HCT116 (cell line): ENCODE data around the gene IMPA2. TPM values are rescaled to one million over a fixed set of nuclear protein-coding genes. Genes with fewer than 3 reads are reported as not detected.

ENCODE experiments used
- ATAC-seq: fragments of 200-7000 bp; cut with Tn5 transposase; 2 replicates; pipeline ENCODE4 v1.9.1; 2020; ENCODE audit warnings: mild to moderate bottlenecking, moderate library complexity
- BruUV-seq: library from RNA; stranded (reverse); fragments of 400-500 nt; replicated peaks from 2 replicates; lab custom pipeline; 2021; lab: Mats Ljungman, UMichigan
- CTCF ChIA-PET: fragments of 300-600 bp; sonication (Branson Sonifier 250); formaldehyde crosslinking; loops from one replicate; lab custom pipeline; 2021; ENCODE audit warnings: antibody characterized with exemption; lab: Charles Lee
- POLR2A ChIA-PET: fragments of 300-600, 350-600 bp; sonication (Branson Sonifier 250); formaldehyde crosslinking; loops from one replicate; lab custom pipeline; 2021; ENCODE audit warnings: antibody characterized with exemption; lab: Charles Lee
- RAD21 ChIA-PET, 2 experiments: fragments of 300-600 bp; sonication (Branson Sonifier 250); formaldehyde crosslinking; loops; one replicate each; lab custom pipeline; 2023; ENCODE audit warnings: low total read pairs in 2 of 2; ENCODE audit not compliant: uncharacterized antibody in 2 of 2, unreplicated experiment in 2 of 2, low non-redundant PET in 1 of 2; lab: Charles Lee
- DNase-seq: peaks from one replicate; pipeline ENCODE4 v3.0.0-alpha.2; 2010; ENCODE audit warnings: low read depth, low spot score
- H2AFZ ChIP-seq: fragments of 200-600 bp; shearing (Covaris generic), sonication (generic); 2 replicates; pipeline ENCODE4 v1.6.1; 2017; ENCODE audit warnings: low read depth, mixed run types, mixed read lengths, antibody characterized with exemption, low read length; ENCODE audit not compliant: poor library complexity, severe bottlenecking
- H3K27ac ChIP-seq: 2 replicates; pipeline ENCODE4 v1.5.1; 2012; ENCODE audit warnings: low read depth, low read length
- H3K27me3 ChIP-seq: fragments of 200-600 bp; sonication (generic); 2 replicates; pipeline ENCODE4 v1.6.1; 2016; ENCODE audit warnings: mixed run types, low read length, mixed read lengths; ENCODE audit not compliant: insufficient read depth
- H3K36me3 ChIP-seq, 2 experiments: fragments of 200-500 bp in 1 of 2; fragments of 200-600 bp in 1 of 2; sonication (Bioruptor generic) in 1 of 2; sonication (generic) in 1 of 2; 2 replicates each; pipeline versions ENCODE4 v1.5.1 to v1.6.1; 2014 to 2016; ENCODE audit warnings: low read length in 2 of 2, inconsistent platforms in 1 of 2, mixed read lengths in 1 of 2, mixed run types in 1 of 2; ENCODE audit not compliant: insufficient read depth in 2 of 2, control insufficient read depth in 1 of 2
- H3K4me1 ChIP-seq, 2 experiments: fragments of 200-600 bp in 1 of 2; sonication (generic) in 1 of 2; 2 replicates each; pipeline versions ENCODE4 v1.5.1 to v1.6.1; 2012 to 2017; ENCODE audit warnings: low read length in 2 of 2, inconsistent platforms in 1 of 2, mild to moderate bottlenecking in 1 of 2, mixed read lengths in 1 of 2, mixed run types in 1 of 2, moderate library complexity in 1 of 2; ENCODE audit not compliant: insufficient read depth in 2 of 2, control insufficient read depth in 1 of 2
- H3K4me2 ChIP-seq: fragments of 200-600 bp; sonication (generic); 2 replicates; pipeline ENCODE4 v1.6.1; 2017; ENCODE audit warnings: mixed run types, low read length, mixed read lengths
- H3K4me3 ChIP-seq, 2 experiments: fragments of 200-600 bp in 1 of 2; sonication (generic) in 1 of 2; replicated peaks in 1 of 2; 2 replicates each; pipeline ENCODE4 v1.5.1; 2011 to 2016; ENCODE audit warnings: low read length in 2 of 2, control low read depth in 1 of 2, low read depth in 1 of 2, mild to moderate bottlenecking in 1 of 2, mixed read lengths in 1 of 2, mixed run types in 1 of 2
- H3K79me2 ChIP-seq: fragments of 200-600 bp; sonication (generic); 2 replicates; pipeline ENCODE4 v1.6.1; 2017; ENCODE audit warnings: mild to moderate bottlenecking, mixed run types, low read length, moderate library complexity, mixed read lengths; ENCODE audit not compliant: insufficient read depth
- H3K9ac ChIP-seq: fragments of 200-600 bp; sonication (generic); 2 replicates; pipeline ENCODE4 v1.6.1; 2016; ENCODE audit warnings: low read length, mixed read lengths
- H3K9me2 ChIP-seq: fragments of 200-600 bp; sonication (generic), shearing (Covaris generic); 2 replicates; pipeline ENCODE4 v1.6.1; 2017; ENCODE audit warnings: mixed run types, mild to moderate bottlenecking, moderate library complexity; ENCODE audit not compliant: insufficient read depth
- H3K9me3 ChIP-seq, 2 experiments: fragments of 200-500 bp in 1 of 2; fragments of 200-600 bp in 1 of 2; sonication (Bioruptor generic) in 1 of 2; sonication (generic) in 1 of 2; 2 replicates each; pipeline ENCODE4 v1.6.1; 2014 to 2017; ENCODE audit warnings: low read length in 2 of 2, mixed read lengths in 2 of 2, inconsistent platforms in 1 of 2, low read depth in 1 of 2, mild to moderate bottlenecking in 1 of 2, mixed run types in 1 of 2, moderate library complexity in 1 of 2; ENCODE audit not compliant: control insufficient read depth in 1 of 2, insufficient read depth in 1 of 2
- H4K20me1 ChIP-seq: fragments of 200-600 bp; sonication (generic), shearing (Covaris generic); 2 replicates; pipeline ENCODE4 v1.6.1; 2017; ENCODE audit warnings: mixed run types, mild to moderate bottlenecking, moderate library complexity; ENCODE audit not compliant: insufficient read depth
- ATF3 ChIP-seq: IDR thresholded peaks from 2 replicates; pipeline ENCODE4 v1.6.1; 2012
- CBX3 ChIP-seq: IDR thresholded peaks from 2 replicates; pipeline ENCODE4 v1.6.1; 2012; ENCODE audit warnings: low read depth
- CEBPB ChIP-seq: IDR thresholded peaks from 2 replicates; pipeline ENCODE4 v1.6.1; 2012; ENCODE audit warnings: low read depth
- EZH2 ChIP-seq: fragments of 200-600 bp; sonication (generic); IDR thresholded peaks from 2 replicates; pipeline ENCODE4 v1.6.1; 2017; ENCODE audit warnings: antibody characterized with exemption, mixed run types
- EZH2phosphoT487 ChIP-seq: fragments of 200-600 bp; IDR thresholded peaks from 2 replicates; pipeline ENCODE4 v1.6.1; 2018; ENCODE audit warnings: antibody characterized with exemption, borderline replicate concordance
- FOSL1 ChIP-seq: IDR thresholded peaks from 2 replicates; pipeline ENCODE4 v1.6.1; 2012; ENCODE audit warnings: low read depth
- MAX ChIP-seq: IDR thresholded peaks from 2 replicates; pipeline ENCODE4 v1.6.1; 2012
- POLR2AphosphoS5 ChIP-seq: IDR thresholded peaks from 2 replicates; pipeline ENCODE4 v1.6.1; 2011; ENCODE audit warnings: mild to moderate bottlenecking, low read depth, low read length, moderate library complexity
- SRF ChIP-seq: IDR thresholded peaks from 2 replicates; pipeline ENCODE4 v1.6.1; 2012; ENCODE audit warnings: low read depth
- YY1 ChIP-seq: IDR thresholded peaks from 2 replicates; pipeline ENCODE4 v1.6.1; 2011; ENCODE audit warnings: low read length, low read depth, moderate library complexity, mild to moderate bottlenecking; ENCODE audit not compliant: insufficient replicate concordance; ENCODE audit errors: extremely low read depth
- ZFX ChIP-seq: fragments of 450-650 bp; IDR thresholded peaks from 2 replicates; pipeline ENCODE4 v1.6.1; 2017
- intact Hi-C: fragments of 100-400 bp; cut with micrococcal nuclease; formaldehyde crosslinking; loops from 2 replicates; pipeline ENCODE4 v1.10.0; 2022
- total RNA-seq: library from RNA; stranded (reverse); gene quantifications from one replicate; pipeline ENCODE4 v1.2.1, GENCODE V29; 2021; ENCODE audit not compliant: unreplicated experiment
- TF ChIP-seq, protein P1 (sequence below): IDR thresholded peaks from 2 replicates; pipeline ENCODE4 v1.6.1; 2012; ENCODE audit warnings: low read depth

The IMPA2 gene
- total RNA-seq, 1 experiment from 2014 or later: 32.5 TPM

GRCh38 chr18:12005538-12006487 lies 24.5 kb downstream of the IMPA2 start:
- Histone ChIP-seq H3K9ac (no peak overlapping the region), H3K4me1 (no peaks in the 10 kb centered on the region), H3K27me3 (no peaks in the 10 kb centered on the region), H3K79me2 (no peaks in the 10 kb centered on the region), H3K9me2 (no peaks in the 10 kb centered on the region), H3K4me3 (no peak overlapping the region), H2AFZ (no peak overlapping the region), H3K36me3 (no peaks in the 10 kb centered on the region; a peak in 2 of 4 replicates), H3K9me3 (no peaks in the 10 kb centered on the region), H4K20me1 (no peaks in the 10 kb centered on the region), H3K4me2 (no peak overlapping the region)
- no peak for ATAC-seq
- ChIA-PET POLR2A (no interaction called here), CTCF (interaction anchor here (0.9 kb wide), 1 partner anchor 33 kb away, joined by 3 read pairs; no protein-coding TSS in a partner anchor)
- BruUV-seq: no TSS peak
- intact Hi-C loops: no loop called here
- TF ChIP-seq FOSL1 (no peak), EZH2phosphoT487 (no peak), ZFX (no peak), POLR2AphosphoS5 (no peak), ATF3 (no peak), MAX (no peak), CEBPB (no peak), YY1 (no peak), SRF (no peak), EZH2 (no peak), CBX3 (no peak)
- TF ChIP-seq, protein P1, sequence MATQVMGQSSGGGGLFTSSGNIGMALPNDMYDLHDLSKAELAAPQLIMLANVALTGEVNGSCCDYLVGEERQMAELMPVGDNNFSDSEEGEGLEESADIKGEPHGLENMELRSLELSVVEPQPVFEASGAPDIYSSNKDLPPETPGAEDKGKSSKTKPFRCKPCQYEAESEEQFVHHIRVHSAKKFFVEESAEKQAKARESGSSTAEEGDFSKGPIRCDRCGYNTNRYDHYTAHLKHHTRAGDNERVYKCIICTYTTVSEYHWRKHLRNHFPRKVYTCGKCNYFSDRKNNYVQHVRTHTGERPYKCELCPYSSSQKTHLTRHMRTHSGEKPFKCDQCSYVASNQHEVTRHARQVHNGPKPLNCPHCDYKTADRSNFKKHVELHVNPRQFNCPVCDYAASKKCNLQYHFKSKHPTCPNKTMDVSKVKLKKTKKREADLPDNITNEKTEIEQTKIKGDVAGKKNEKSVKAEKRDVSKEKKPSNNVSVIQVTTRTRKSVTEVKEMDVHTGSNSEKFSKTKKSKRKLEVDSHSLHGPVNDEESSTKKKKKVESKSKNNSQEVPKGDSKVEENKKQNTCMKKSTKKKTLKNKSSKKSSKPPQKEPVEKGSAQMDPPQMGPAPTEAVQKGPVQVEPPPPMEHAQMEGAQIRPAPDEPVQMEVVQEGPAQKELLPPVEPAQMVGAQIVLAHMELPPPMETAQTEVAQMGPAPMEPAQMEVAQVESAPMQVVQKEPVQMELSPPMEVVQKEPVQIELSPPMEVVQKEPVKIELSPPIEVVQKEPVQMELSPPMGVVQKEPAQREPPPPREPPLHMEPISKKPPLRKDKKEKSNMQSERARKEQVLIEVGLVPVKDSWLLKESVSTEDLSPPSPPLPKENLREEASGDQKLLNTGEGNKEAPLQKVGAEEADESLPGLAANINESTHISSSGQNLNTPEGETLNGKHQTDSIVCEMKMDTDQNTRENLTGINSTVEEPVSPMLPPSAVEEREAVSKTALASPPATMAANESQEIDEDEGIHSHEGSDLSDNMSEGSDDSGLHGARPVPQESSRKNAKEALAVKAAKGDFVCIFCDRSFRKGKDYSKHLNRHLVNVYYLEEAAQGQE: no peak
- TF ChIP-seq, all 23 proteins: peak for 0
- no peak overlapping the region for H3K27ac ChIP-seq
- RAD21 ChIA-PET: no interaction called here
- DNase-seq: no peak
